Ecto neural progenitor cell (in vitro differentiated cells): ENCODE measurements around the gene SRP68.
"Not testable (repeated sequence)": the region's sequence is repeated elsewhere in the genome, so short reads cannot be mapped to it uniquely, and the experiment has no call there.

Experiments
- DNase-seq: peaks from one replicate; pipeline ENCODE4 v3.0.0-alpha.2; 2018; ENCODE audit warnings: low spot score

The SRP68 gene

DNA sequence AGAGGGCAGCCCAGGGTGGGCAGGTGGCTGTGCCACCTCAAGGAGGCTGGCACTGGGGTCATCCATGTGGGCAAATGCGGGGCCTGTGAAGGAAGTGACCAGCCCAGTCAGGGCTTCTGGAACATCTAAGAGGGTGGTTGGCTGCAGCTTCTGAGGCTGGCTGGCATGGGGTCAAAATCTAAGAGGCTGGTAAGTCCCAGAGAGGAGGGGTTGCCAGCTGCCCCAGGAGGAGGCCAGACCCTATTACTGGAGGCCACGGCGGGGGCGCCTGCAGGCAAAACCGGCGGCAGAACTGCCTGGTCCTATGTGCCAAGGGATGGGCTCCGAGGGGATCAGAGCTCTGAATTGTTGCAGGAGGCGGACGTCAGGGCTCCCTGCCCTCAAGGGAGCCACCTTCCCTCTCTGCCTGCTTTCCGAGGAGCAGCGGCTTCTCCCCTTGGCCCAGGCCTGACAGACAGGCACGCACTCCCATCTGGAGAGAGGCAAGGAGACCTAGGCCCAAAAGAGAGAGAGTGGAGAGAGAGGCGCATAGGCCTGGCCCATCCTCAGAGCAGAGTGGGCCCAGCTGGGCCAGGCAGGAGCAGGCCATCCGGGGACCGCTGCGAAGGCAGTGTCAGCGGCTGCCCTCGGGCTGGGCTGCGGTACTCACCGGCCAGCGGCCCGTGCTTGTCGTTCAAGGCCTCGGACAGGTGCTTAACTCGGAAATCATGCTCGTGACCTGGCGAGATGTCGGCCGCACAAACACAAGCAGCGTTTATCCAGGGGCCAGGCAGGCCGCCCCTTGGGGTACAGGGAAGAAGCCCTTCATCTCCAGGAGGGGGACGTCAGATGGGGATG, 17.6 kb upstream of the SRP68 start:
- no peak for DNase-seq

DNA sequence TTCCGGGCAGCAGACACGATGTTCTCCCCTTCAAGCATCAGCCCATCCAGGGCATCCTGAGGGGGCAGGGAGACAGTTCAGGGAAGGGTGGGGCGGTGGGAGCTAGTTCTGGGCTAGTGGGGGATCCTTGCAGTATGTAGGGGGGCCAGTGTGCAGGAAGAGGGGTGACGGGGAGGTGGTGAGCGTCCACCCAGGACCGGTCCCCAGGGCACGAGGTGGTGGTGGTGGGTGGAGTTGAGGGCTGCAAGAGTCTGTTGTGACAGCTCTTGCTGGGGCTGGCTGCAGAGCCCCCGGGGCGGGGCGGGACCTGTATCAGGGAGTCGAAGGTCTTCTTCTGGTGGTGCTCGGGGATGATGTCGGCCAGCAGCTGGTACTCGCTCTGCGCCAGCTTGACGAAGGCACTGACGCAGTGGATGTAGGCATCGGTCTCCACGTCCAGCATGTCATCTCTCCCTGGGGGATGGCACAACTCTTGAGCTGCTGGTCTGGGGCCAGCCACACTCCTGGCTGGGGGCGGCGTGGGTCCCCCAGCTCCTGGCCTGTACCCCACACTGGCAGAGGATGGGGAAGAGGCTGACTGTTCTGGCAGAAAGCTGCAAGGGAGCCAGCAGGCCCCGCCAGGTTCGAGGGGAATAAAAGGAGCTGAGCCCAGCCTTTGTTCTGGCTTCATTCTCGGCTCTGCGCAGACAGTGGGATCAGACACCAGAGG, 16.7 kb upstream of the SRP68 start:
- no peak for DNase-seq

DNA sequence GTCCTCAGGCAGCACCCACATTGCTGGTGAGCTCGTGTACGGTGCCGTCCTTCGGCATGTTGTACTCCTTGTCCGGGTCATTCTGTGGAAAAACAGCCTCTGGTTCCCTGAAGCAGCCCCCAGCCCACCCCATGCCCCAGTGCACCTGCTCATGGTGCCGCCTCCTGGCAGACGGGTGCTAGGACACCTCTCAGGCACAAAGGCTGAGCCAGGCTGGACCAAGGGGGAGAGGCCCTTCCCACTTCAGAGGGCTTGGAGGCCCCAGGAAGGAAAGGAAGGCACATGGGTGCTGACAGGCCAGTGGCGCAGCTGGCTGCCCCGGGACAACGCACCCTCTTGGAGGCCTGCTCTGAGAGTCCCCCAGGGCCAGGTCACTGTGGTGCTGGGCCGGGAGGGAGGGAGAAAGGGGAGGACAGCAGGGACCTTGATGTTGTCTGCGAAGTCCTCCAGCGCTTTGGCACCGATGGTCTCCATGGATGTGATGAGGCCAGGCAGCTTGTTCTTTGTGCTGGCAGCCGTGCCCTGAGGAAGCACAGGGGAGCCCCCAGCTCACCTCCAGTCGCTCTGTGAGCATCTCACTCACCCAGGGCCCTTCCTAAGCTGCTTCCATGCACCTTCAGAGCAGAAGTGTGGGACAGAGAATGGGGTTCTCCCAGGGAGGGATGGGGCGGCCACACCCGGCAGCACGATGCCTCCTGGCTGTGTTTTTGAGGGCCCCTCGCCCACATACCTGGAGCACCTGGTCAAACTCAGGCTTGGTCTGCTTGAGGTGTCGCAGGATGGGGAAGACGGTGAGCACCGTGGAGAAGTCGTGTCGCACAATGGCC, 15.9 kb upstream of the SRP68 start:
- DNase-seq: no peak

DNA sequence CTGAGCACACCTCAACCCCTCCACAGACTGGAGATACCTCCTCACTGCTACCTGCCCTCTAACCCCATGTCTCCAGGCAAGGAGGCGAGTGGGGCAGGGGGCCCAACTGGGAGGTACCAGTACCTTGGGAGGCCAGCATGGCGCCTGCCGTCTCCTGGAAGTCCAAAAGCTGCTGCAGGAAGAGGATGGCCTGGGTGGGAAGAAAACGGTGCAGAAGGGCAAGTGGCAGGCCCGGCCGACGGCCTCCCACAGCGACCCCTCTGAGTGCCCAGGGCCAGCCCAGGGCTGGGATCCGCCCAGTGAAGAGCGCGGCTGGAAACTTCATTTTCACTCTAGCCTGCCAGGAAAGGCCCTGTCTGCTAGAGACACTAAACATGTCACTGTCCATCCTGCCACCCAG, 15.2 kb upstream of the SRP68 start:
- DNase-seq: no peak

DNA sequence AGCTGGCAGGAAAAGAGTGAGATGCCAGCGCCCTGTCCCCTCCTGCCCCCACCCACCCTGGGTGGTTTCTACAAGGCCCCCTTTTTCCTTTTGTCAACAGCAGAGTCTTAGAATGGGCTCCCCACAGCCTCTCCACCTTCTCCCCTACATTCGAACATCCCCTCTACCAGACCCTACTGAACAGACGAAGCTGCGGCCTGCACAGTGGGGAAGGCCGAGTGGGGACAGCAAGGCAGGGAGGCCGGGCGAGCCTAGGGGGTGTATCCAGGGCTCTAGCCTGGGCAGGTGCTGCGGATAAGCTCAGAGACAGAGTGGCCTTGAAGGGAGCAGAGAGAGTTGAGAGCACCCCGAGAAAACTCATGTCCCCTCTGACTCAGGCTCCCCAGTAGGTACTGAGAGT, 14.1 kb upstream of the SRP68 start:
- DNase-seq: no peak

DNA sequence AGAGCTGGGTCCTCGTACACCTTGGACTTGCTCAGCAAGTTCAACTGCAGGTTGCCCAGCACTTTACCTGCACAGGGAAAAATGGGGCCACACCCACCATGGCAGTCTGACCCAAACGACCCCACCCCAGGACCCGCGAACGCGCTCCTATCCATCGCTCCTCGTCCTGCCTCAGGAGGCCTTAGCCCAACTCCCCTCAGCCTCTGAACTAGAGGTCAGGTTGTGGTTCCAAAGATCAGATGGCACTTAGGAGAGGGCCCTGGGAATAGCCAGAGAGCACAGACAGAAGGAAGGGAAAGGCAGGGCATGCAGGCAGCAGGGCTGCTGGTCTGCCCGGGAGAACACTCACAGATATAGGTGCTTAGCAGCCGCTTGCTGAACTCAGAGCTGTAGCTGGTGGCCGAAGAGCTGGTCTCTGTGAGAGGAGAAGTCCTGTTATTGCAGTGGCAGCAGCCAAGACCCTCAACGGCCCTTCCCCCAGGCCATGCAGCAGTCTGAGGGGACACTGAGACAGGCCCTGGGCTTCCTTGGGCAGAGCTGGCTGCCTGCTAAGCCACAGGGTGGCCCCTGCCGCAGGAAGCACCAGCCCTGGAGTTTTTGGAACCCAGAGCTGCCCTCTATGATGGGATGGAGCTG, 13.5 kb upstream of the SRP68 start:
- no peak for DNase-seq

DNA sequence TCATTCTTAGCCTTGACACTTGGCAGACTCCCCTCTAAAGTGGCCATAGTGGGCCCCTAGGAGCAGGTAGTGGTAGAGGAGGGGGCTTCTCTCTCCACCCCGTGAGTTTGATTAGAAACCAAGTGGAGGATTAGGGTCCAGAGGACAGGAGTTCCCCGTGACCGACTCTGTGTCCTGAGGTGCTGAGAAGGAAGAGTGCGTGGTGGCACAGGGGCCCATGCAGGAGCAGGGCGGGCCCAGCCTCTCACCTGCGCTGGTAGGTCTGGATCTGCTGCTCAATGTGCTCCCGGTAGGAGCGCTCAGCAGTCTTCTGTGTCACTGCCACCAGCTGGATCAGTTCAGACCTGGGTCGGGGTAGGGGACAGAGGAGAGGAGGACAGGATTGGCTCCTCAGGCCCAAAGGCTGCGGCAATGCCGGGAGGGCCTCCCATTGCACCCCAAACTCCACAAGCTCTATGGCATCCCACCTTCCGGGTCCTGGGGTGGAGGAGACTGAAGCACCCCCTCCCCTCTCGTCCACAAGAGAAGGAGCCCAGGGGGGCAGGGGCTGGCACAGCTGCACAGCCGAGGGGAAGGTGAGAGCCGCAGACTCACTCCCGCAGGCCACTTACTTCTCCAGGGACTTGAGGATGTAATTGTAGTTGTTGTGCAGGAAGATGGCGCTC, 12.9 kb upstream of the SRP68 start:
- DNase-seq: no peak

DNA sequence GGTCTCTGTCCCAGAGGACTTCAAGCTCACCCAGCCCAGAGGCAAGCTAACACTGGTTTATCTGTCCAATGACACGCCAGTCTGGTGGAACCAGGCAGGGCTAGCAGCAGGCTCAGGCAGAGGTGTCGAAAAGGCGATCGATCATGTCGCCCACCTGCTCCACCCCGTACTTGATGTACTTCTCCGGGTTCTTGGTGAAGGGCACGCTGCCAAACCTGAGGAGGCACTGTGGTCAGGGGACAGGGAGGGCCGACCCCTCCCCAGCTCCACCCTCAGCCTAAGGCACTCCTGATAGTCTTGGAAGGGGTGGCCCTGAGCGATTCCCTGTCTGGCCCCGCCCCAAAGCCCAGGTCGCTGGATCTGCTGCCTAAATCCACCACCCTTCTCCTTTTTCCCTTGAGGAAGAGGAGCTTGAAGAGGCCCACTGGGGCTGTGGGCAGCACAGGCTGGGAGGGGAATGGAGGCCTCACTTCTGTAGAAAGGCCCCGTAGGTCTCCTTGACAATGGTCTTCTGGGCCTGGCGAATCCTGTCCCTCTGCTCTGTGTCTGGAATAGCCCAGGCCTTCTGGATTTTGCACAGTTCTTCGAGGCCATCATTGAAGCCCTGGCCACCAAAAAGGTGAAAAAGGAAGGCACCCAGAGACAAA, 11.3 kb upstream of the SRP68 start:
- DNase-seq: no peak

DNA sequence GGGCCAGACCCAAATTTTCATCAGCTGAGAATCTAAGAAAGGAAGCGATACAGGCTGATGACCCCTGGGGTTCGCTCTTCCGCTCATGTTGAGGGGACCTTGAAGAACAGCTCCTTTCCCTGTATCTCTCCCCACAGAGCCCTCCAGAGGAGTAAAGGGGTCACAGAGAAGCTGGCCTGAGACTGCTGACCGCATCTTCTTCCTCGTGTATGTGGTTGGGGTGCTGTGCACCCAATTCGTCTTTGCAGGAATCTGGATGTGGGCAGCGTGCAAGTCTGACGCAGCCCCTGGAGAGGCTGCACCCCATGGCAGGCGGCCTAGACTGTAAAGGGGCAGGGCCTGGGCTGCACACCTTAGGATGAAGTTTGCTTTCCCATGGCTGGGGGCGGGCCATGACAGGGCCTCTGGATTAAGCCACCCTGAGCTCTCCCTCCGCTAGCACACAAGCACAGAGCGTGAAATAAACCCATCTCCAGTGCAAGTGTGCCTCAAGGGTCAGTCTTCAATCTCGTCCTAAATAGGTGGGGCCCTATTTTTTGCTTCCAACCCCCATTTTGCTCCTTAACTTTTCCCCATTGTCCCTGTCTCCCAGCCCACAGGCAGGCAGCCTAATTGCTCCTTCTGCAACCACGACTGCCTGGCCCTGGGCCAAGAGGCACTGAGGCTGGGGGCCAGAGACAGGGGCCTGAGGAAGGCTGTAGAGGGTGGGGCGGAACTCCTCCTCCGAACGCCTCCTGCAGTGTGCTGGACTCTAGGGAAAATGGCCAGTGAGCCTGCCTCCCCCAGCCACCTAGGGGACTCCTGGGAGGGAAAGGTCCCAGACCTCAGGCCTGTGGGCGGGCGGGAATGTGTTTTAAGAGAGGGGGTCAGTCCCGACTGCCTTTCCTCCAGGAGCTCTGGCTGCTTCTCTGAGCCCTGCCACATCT, 10.3 kb upstream of the SRP68 start:
- DNase-seq: no peak

DNA sequence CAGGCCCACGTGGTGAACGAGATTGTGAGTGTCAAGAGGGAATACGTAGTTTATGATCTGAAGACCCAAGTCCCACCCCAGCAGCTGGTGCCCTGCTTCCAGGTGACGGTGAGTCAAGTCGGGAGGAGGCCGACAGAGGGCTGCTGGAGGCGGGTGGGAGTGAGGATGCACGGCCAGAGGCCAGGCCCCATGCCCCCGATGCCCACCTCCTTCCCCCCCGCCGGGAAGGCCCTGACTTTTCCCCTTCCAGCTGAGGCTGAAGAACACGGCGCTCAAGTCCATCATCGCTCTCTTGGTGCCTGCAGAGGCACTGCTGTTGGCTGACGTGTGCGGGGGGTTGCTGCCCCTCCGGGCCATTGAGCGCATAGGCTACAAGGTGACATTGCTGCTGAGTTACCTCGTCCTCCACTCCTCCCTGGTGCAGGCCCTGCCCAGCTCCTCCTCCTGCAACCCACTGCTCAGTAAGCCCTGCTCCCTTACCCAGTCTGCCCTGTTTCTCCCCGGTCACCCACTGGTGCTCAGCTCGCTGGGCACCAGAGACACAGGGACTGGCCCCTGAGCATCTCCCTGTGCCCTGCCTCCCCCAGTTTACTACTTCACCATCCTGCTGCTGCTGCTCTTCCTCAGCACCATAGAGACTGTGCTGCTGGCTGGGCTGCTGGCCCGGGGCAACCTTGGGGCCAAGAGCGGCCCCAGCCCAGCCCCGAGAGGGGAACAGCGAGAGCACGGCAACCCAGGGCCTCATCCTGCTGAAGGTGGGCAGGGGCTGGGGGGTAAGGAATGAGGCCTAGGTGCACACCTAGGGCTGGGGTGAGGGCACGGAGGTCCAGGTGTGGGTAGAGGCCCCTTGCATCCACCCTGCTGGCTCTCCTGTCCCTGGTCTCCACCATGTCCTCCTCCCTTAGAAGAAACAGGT, 9.2 kb upstream of the SRP68 start:
- no peak for DNase-seq

DNA sequence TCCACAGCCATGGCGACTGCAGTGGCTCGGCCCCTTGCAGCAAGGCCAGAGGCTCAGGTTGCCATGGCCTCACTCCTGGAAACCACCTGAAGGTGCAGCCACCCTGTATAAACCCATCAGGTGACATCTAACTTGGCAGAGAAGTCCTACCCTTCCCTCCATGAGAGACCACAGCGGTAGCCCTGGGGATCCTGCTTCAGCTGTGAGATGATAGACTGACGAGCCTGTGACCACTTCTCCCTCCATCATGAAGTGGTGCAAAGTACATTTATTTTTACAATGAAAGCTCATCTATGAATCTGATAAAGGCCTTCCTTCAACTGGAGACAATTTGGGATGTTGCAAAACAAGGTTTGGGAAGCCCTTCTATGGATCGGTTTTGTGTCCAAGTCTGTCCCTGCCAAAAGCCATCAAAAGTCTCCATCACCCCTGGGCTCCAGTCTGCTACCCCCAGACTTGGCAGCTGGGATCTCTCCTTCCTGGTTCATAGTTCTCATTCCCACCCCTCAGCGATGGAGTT, 8.5 kb upstream of the SRP68 start:
- DNase-seq: no peak

DNA sequence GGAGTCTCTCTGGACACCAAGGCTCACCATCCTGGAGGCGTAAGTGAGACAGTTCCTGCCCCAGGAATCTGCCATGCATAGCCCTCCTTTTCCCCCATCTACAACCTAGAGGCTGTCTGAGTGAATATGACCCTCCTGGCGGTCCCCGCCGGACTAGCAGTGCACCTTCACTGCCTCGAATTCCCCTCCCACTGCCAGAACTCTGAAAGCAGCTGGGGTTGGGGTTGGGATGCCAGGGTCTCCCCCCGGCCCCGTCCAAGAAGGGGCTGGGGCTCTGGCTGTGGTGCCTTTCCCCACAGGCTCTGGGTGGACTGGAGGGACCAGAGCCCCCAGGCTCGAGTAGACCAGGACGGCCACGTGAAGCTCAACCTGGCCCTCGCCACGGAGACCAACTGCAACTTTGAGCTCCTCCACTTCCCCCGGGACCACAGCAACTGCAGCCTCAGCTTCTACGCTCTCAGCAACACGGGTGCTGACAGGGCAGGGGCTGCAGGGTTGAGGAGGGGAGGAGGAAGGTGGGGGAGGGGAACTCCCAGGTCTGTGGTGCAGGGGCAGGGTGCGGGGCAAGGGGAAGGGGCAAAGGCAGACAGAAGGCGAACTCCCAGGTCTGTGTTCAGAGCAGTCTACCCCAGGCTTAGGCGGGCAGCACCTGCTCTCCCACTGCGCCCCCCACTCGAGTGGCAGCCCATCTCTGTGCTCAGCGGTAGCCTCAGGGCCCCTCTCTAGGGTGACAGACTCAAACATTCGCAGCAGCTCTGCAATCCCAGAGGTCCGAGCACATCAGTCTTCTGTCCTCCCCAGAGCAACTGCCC, 7.8 kb upstream of the SRP68 start:
- DNase-seq: no peak

DNA sequence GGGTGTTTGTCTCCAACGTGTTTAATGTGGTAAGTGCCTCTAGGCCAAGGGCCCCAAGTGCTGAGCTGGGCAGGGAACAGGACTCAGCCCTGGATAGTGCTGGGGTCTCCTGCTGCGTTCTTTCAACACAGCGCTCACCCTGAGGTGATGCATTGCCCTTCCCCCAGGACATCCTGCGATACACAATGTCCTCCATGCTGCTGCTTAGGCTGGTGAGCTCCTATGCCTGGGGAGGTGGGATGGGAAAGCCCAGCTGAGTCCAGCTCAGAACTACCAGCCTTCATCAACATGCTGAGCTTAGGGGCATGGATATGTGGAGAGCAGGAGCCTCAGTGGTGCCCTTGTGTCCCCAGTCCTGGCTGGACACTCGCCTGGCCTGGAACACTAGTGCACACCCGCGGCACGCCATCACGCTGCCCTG, 7.2 kb upstream of the SRP68 start:
- no peak for DNase-seq

DNA sequence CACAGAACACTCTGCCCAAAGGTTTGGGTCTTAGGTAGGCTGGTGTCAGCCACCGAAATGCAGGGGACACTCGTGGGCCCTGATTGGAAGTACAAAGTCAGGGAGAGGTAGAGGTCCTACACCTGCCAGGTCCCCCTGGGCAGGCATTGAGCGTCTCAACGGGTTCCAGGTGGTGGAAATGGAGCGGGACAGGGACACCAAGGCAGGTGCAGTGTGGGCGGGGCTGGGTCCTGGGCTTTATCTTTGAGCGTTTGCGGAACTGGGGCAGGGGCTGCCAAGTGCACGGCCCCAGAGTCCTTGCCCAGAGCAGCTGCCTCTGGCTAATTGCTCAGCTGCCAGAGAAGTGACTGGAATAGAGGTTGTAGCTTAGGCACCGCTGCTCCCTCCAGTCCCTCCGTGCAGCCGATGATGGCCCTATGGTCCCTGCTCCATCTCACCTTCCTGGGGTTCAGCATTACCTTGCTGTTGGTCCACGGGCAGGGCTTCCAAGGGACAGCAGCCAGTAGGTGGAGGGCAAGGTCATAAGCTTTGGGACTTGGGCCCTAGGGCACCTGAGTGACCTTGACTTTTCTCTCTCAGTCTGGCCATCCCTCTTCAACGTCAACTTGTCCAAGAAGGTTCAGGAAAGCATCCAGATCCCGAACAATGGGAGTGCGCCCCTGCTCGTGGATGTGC, 6.7 kb upstream of the SRP68 start, which contains the start of gene ZACN:
TSS of gene ZACN (plus strand) at position 323 of the 675 bp plus-strand sequence. CDS start at position 406, 83 bp downstream.
- no peak for DNase-seq

DNA sequence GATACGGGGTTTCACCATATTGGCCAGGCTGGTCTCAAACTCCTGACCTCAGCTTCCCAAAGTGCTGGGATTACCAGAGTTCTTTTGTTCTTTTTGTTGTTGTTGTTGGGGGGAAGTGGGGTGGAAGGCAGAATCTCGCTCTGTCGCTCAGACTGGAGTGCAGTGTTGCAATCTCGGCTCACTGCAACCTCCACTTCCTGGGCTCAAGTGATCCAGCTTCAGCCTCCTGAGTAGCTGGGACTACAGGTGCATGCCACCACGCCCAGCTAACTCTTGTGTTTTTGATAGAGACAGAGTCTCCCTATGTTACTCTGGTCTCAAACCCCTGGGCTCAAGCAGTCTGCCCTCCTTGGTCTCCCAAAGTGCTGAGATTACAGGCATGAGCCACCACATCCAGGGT, 6.1 kb upstream of the SRP68 start:
- DNase-seq: not testable (repeated sequence)

DNA sequence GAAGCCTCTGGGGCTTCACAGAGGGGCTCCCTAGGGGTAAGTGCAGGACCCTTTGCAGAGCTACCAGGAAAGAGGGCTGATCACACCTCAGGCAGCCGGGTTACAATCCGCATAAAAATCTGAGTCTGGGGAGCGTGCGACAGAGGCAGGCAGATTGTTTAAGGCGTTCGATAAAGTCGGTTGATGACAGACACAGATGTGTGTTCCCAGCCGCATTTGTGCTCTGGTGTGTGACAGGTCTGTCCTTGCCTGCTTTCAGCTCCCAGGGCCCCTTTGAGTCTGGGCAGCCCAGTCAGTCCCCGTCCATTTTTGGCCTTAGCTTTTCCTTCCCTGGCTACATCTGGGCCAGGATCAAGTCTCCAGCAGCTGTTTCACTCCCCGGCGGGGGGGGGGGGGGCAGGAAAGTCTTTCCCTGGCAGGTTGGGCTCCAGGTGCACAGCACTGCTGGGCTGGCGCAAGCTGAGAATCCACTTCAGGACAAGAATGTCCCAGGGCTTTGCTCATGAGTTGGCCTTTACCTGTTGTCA, 5.3 kb upstream of the SRP68 start:
- no peak for DNase-seq
